Hepatocyte (in vitro differentiated cells): ENCODE data around the gene PSMF1.

ENCODE experiments used
- CTCF ChIP-seq: fragments of 200-600 bp; sonication (generic); IDR thresholded peaks from 2 replicates; pipeline ENCODE4 v1.5.1; 2016; ENCODE audit warnings: antibody characterized with exemption, mild to moderate bottlenecking; ENCODE audit not compliant: poor library complexity
- EZH2 ChIP-seq: fragments of 200-600 bp; sonication (generic); IDR thresholded peaks from 2 replicates; pipeline ENCODE4 v1.6.1; 2016; ENCODE audit warnings: antibody characterized with exemption, mild to moderate bottlenecking, borderline replicate concordance
- EZH2phosphoT487 ChIP-seq: fragments of 200-600 bp; sonication (generic); IDR thresholded peaks from one replicate; pipeline ENCODE4 v1.6.1; 2018; ENCODE audit warnings: antibody characterized with exemption, mild to moderate bottlenecking, low read depth, moderate library complexity; ENCODE audit not compliant: unreplicated experiment, severe bottlenecking

GRCh38 chr20:1118004-1118335, 432 bp upstream of the PSMF1 start:
- TF ChIP-seq EZH2phosphoT487 (no peak), EZH2 (no peak), CTCF (no peak)
